LNCAP (cell line): Measurements from ENCODE around the gene TPPP.

Experiments
- TF ChIP-seq, protein P1 (sequence below): fragments of 450-650 bp; IDR thresholded peaks from 2 replicates; pipeline ENCODE4 v1.5.1; 2017; ENCODE audit warnings: mild to moderate bottlenecking

TPPP gene

DNA sequence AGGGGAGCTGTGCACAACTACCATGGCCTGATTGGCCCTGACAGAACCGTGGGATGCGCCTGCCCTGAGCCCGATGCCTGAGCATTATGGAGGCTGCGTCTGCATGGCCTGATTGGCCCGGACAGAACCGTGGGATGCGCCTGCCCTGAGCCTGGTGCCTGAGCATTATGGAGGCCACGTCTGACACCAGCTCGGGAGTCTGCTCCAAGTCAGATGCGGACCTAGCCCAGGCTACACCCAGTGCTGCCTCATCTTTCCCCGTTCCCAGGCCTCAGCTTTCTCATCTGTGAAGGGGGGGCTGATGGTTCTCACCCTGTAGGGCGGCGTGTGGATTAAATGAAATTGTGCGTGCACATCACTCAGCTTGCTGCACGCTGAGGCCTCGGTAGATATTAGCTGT, 73.7 kb downstream of the TPPP start:
- TF ChIP-seq, protein P1, sequence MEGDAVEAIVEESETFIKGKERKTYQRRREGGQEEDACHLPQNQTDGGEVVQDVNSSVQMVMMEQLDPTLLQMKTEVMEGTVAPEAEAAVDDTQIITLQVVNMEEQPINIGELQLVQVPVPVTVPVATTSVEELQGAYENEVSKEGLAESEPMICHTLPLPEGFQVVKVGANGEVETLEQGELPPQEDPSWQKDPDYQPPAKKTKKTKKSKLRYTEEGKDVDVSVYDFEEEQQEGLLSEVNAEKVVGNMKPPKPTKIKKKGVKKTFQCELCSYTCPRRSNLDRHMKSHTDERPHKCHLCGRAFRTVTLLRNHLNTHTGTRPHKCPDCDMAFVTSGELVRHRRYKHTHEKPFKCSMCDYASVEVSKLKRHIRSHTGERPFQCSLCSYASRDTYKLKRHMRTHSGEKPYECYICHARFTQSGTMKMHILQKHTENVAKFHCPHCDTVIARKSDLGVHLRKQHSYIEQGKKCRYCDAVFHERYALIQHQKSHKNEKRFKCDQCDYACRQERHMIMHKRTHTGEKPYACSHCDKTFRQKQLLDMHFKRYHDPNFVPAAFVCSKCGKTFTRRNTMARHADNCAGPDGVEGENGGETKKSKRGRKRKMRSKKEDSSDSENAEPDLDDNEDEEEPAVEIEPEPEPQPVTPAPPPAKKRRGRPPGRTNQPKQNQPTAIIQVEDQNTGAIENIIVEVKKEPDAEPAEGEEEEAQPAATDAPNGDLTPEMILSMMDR = no peak

DNA sequence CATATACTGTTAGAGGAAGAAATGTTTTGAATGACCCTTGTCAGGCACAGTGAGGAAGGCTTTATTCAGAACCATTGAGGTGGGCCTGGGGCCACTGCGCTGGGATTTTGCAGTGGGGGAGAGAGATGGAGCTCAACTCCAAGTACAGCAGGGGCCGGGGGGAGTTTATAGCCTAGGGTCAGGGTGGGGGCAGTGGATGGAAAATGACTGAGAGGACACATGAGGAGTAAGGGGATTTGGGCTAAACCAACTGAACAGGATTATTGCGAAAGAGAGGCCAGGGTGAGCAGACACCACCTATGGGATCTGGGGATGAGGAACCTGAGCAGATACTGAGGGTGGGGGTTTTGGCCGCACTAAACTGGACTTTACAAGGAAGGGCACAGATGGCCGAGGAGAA, 74.7 kb downstream of the TPPP start:
- TF ChIP-seq, protein P1 = no peak

DNA sequence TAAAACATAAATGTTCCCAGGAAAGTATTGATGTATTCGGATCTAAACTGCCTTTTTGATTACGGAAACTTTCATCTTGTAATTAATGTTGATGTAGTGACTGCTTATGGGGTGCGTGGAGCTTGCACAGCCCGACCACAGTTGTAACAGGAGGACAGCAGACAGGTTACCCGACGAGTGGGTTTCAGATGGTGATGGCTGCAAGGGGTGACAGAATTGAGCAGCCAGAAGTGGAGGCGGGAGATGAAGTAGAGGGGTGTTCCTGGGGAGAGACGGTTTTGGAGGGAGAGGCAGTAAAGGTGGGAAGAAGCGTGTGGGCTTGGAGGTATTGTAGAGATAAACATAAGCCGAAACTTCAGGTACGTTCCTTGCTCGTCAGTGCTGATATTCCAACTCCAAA, 75.3 kb downstream of the TPPP start:
- TF ChIP-seq, protein P1 = no peak

DNA sequence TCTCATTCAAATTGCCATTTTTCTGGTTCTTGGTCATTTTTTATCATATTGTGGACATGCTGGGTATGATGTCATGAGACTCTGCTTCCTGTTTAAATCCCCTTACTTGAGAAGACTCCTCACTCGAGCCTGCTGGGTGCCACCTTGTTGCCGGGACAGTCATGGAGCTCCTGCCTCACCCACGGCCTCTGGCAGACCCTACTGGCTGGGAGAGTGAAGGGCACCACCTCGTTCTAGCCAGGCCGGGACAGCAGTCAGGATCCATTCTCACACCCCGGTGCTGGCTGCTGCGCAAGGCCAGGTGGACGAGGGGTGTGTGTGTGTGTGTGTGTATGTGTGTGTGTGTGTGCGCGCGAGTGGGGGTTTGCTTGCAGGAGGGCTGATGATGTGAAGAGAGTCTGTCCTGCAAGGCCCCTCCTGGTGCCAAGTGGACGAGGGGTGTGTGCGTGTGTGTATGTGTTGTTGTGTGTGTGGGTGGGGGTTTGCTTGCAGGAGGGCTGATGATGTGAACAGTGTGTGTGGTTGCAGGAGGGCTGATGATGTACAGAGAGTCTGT, 76.6 kb downstream of the TPPP start:
- TF ChIP-seq, protein P1 = no peak

DNA sequence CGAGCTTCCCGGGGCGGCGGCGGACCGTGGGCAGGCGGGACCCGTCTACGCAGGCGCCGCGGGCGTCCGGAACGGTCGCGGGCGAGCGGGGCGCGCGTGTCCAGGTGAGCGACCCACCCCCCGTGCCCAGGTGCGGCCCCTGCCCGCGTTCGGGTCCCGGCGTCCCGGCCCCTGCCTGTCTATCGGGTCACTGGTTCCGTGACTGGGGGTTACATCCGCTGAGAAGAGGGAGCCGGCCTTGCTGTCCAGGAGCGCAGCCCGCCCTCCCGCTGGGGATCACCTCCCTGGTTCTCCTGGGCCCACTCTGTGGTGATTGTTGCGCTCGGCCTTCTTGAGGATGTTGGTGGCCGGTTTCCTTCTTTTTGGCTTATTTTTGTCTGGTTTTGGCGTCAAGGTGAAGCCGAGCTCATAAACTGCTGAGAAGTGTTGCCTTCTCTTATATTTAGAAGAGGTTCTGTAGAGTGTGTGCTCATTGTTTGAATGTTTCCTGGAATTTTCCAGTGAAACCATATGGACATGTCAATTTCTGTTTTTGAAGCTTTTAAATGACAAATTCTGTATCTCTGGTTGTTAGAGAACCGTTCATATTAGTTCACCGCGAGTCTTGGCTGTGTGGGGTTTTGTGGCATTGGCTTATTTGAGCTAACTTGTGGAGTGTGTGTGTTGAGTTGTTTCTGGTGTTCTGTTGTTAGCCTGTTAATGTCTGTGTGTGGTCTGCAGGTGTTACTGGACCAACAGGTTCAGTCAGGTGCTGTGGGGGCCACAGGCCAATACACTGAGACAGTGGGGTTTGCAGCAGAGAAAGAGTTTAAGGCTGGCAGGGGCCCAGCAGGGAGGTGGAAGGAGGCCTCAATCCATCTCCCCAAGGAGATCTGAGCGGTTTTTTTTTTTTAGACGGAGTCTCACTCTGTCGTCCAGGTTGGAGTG, 80.4 kb downstream of the TPPP start:
- TF ChIP-seq, protein P1 = no peak

DNA sequence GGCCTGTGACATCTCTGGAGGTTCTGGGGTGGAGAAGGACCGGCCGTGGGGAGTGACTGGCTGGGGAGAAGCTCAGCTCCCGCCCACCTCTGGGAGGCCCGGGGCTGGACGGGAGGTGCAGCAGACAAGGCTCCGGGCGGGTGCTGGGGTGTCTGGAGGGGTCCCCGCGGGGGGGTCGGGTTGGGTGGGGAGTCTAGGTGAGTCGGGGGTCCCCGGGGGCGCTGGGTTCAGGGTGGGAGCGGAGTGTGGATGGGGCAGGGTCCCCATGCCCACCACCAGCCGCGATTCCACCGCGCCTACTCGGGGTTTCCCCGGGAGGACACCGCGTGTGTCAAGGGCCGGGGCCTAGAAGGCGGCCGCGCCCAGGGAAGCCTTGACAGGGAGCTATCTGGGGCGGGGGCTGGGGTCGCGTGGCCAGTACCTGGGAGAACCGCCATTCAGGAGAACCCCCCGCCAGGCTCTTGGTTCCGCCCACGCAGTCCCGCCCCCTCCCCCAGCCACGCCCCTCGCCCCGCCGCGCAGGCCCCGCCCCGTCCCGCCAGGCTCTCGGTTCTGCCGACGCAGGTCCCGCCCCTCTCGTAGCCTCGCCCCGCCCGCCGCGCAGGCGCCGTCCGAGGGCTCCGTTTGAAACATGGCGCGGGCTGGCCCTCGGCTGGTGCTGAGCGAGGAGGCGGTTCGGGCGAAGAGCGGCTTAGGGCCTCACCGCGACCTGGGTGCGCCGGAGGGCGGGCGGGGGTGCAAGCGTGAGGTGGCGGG, 81.2 kb downstream of the TPPP start, which contains the start of gene CEP72:
Gene CEP72, plus strand, starts transcription at position 610 of the 756 bp plus-strand sequence. Its CDS starts 22 bp downstream, at position 632.
- TF ChIP-seq, protein P1 = no peak
